Stimulated activated CD4-positive, alpha-beta T cell treated with anti-CD3 and anti-CD28 coated beads, Interleukin-2, amount 100 ng/mL, for 4 hours (primary cell): ENCODE data around the gene GDAP1L1.

Experiments
- DNase-seq: peaks from one replicate; pipeline ENCODE4 v3.0.0-alpha.2; 2020; ENCODE audit warnings: low read depth

Gene GDAP1L1

GRCh38 chr20:44247131-44247571, at the start of gene GDAP1L1:
GDAP1L1 (plus strand) TSS chr20:44247308; CDS start chr20:44247335, 27 bp downstream.
- no peak for DNase-seq

- DNase-seq = no peak
These were observed 48.2 kb upstream of the GDAP1L1 start for GRCh38 chr20:44198872-44199271.

GRCh38 chr20:44199877-44200276, 47.2 kb upstream of the GDAP1L1 start:
- DNase-seq = no peak

GRCh38 chr20:44200371-44200770, 46.7 kb upstream of the GDAP1L1 start:
- no peak for DNase-seq

- DNase-seq = no peak
These were observed 46.1 kb upstream of the GDAP1L1 start for GRCh38 chr20:44200983-44201382.

- DNase-seq = no peak
These were observed 43.9 kb upstream of the GDAP1L1 start for GRCh38 chr20:44203161-44203560.

- DNase-seq = no peak
These were observed 42.8 kb upstream of the GDAP1L1 start for GRCh38 chr20:44204156-44204831.

GRCh38 chr20:44204832-44205215, 42.3 kb upstream of the GDAP1L1 start:
- DNase-seq = no peak

- DNase-seq = no peak
These were observed 41.0 kb upstream of the GDAP1L1 start for GRCh38 chr20:44206132-44206531.

- no peak for DNase-seq
These were observed 39.9 kb upstream of the GDAP1L1 start for GRCh38 chr20:44207126-44207723.

GRCh38 chr20:44208165-44208564, 38.9 kb upstream of the GDAP1L1 start:
- no peak for DNase-seq

GRCh38 chr20:44208770-44209169, 38.3 kb upstream of the GDAP1L1 start:
- DNase-seq = no peak

GRCh38 chr20:44209686-44210405, 37.3 kb upstream of the GDAP1L1 start:
- DNase-seq = no peak

- peak; percentile 94 for DNase-seq
These were observed 36.5 kb upstream of the GDAP1L1 start, which contains the start of gene OSER1 for GRCh38 chr20:44210406-44211176. OSER1 (minus strand) TSS chr20:44210771; CDS start chr20:44206957, 3,814 bp downstream.

GRCh38 chr20:44211177-44212039, 35.7 kb upstream of the GDAP1L1 start:
- DNase-seq = no peak

- no peak for DNase-seq
These were observed 34.3 kb upstream of the GDAP1L1 start for GRCh38 chr20:44212792-44213191.

- peak; percentile 63 for DNase-seq
These were observed 32.0 kb upstream of the GDAP1L1 start for GRCh38 chr20:44215125-44215524.

GRCh38 chr20:44217342-44218092, 29.6 kb upstream of the GDAP1L1 start:
- peak; percentile 55 for DNase-seq

- no peak for DNase-seq
These were observed 28.7 kb upstream of the GDAP1L1 start for GRCh38 chr20:44218446-44218845.

GRCh38 chr20:44219170-44219730, 27.9 kb upstream of the GDAP1L1 start:
- DNase-seq = no peak
